ENCODE results near the gene P2RY8. TPM values are rescaled to one million over a fixed set of nuclear protein-coding genes. Genes with fewer than 3 reads are reported as not detected.
"Not testable (repeated sequence)": the region's sequence is repeated elsewhere in the genome, so short reads cannot be mapped to it uniquely, and the experiment has no call there.

The P2RY8 gene
- polyA plus RNA-seq, 5 donors = 0.56 to 0.64 (median 0.60) TPM

- not testable (repeated sequence) for DNase-seq
These were observed 89.7 kb downstream of the P2RY8 start for GRCh38 chrX:1446984-1447968.

DNA sequence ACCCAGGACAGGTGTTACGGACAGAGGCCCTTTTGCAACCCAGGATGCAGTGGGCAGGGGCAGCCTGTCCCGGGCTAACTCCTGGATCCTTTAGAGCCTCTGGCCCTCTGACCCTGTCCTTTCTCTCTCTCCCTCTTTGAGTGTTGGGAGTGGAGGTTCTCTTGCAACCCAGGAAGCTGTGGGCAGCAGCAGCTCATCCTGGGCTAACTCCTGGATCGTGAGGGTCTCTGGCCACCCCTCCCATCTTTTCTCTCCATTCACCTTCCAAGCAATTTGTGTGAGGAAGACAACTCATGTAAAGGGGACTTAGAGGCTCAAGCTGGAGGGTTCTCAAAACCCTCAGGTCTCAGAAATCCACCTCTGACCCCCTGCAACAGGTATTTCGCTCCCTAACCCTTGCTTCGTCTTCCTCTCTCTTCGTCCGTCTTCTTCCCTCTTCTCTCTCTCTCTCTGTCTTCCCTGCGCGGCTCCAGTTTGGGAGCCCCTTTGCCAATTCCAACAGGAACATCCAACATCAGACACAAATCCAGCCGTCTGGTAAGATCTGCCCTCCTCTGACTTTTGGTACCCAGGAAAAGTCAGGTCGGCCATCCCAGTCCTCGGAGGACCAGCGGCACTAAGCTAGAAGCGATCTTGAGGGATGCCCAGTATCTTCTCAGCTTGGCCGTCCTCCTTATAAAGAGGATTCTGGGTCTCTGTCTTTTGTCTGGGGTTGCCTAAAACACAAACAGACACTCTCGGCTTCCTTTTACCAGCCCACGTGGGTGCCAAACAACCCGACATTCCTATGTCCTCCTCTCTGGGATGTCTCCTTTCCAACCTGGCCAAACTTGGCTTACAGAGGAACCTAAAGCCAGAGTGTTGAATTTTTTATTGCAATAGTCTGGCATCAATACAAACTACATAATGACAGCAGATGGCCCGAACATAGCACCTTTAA, 92.2 kb downstream of the P2RY8 start:
- DNase-seq = no peak

DNA sequence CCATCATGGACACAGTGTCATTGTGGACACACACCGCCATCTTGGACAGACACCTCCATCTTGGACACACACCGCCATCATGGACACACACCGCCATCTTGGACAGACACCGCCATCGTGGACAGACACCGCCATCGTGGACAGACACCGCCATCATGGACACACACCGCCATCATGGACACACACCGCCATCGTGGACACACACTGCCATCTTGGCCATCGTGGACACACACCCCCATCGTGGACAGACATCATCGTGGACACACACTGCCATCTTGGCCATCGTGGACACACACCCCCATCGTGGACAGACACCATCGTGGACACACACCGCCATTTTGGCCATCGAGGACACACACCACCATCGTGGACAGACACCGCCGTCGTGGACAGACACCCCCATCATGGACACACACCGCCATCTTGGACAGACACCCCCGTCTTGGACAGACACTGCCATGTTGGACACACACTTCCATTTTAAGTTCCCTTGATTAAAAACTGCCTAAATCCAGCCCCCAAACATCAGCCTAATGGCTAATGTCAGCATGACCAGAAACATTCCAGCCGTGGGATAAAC, 93.4 kb downstream of the P2RY8 start:
- no peak for DNase-seq

- no peak for DNase-seq
These were observed 94.1 kb downstream of the P2RY8 start for GRCh38 chrX:1442724-1443367.

- no peak for DNase-seq
These were observed 94.8 kb downstream of the P2RY8 start for GRCh38 chrX:1442016-1442665.

DNA sequence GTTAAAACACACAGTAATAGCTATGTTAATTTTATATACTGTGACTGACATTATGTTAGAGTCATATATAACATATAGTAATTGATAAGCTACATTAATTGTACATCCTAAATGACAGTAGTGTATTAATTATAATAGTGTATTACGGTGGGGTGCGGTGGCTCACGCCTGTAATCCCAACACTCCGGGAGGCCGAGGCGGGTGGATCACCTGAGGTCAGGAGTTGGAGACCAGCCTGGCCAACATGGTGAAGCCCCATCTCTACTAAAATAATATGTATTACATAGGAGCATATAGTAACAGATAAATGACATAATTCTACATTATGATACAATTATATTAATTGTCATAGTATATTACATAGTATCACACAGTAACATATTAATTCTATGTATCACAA, 96.5 kb downstream of the P2RY8 start:
- DNase-seq = no peak

- no peak for DNase-seq
These were observed 101.6 kb downstream of the P2RY8 start for GRCh38 chrX:1435241-1435895.

DNA sequence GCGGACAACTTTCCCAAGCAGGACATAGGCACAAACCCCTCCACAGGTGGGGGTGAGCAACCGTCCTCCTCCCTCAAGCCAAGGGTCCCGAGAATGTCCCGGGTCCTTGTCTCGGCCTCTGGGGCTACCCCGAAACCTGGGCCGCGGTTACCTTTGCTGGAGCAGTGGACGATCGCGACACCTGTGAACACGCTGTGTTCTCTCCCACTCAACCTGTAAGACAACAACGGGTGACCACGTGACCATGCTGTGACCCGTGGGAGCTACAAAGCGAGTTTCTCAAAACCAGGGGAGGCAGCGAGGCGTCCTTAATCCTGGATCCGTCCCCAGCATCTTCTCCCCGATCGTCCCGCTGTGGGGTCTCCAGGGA, 102.1 kb downstream of the P2RY8 start:
- DNase-seq = no peak

DNA sequence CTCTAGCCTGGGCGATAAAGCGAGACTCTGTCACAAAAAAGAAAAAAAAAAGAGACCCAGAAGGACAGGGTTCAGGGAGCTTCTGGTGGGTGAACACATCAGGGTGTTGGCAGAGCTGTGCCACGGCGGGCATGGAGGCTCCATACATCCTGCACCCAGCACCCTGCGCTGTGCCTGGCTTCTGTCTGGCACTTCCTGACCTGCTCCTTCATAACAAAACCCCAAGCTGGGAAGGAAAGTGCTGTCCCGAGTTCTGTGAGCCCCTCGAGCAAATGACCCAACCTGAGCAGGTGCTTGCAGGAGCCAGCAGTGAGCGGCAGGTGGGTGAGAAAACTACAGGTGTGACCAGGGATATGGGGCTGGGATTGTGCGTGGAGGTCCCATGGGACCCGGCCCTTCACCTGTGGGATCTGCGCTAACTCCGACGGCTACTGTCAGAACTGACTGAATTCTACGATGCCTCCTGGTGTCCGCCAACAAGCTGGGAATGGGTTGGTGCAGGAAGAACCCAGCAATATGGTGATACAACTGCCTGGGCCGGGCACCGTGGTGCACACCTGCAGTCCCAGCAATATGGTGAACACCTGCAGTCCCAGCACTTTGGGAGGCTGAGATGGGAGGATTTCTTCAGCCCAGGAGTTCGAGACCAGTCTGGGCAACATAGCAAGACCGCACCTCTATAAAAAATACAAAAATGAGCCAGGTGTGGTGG, 103.2 kb downstream of the P2RY8 start:
- no peak for DNase-seq

- DNase-seq = no peak
These were observed 106.5 kb downstream of the P2RY8 start for GRCh38 chrX:1430451-1430850.

- no peak for DNase-seq
These were observed 109.2 kb downstream of the P2RY8 start for GRCh38 chrX:1427756-1428155.

GRCh38 chrX:1426321-1426720, 110.7 kb downstream of the P2RY8 start:
- not testable (repeated sequence) for DNase-seq

- no peak for DNase-seq
These were observed 111.6 kb downstream of the P2RY8 start for GRCh38 chrX:1425381-1425780.

DNA sequence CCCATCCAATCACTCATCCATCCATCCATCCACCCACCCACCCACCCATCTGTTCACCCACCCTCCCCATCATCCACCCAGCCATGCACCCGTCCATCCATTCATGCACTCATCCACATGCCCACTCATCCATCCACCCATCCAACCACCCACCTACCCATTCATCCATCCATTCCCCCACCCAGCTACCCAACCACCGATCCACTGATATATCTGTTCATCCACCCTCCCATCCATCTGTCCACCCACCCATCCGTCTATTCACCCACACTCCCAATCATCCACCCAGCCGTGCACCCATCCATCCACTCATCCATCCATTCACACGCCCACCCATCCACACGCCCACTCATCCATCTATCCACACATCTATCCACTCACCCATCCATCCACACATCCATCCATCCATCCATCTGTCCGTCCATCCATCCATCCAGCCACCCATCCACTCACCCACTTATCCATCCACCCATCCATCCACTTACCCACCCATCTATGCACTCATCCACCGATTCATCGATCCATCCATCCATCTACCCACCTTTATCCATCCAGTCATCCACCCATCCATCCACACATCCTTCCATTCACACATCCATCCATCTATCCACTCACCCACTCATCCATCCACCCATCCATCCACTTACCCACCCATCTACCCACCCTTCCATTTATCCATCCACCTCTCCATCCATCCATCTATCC, 112.7 kb downstream of the P2RY8 start:
- DNase-seq = no peak

DNA sequence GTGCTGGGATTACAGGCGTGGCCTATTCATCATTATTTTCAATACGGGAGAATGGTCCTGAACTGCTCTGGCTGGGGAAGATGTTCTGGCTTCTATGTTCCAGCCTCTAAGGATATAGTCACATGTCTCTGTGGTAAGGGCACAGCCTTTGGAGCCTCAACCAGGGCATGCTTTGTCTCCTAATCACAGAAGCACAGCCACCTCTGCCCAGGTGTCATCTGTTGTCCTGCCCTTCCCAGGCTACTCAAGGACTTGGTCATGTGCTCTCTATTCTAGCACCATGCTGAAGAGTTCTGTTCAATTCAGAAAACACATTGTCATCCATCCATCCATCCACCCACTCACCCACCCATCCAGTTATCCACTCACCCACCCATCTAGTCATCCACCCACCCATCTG, 113.8 kb downstream of the P2RY8 start:
- DNase-seq = no peak

DNA sequence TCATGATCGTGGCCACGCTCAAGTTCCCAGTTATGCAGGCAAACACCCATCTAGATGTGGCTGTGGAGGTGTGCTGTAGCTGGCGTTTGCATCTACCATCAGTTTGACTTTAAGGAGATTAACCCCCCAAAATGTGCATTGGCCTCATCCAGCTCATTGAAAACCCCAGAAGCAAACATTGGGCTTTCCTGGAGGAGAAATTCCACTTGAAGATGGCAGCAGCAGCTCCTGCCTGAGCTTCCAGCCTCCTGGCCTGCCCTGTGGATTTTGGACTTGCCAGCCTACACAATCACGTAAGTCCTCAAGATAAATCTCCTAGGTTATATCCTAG, 114.9 kb downstream of the P2RY8 start:
- DNase-seq = no peak

GRCh38 chrX:1421433-1422134, 115.4 kb downstream of the P2RY8 start:
- DNase-seq = no peak

- no peak for DNase-seq
These were observed 116.6 kb downstream of the P2RY8 start for GRCh38 chrX:1420371-1420770.
